HG03442 (cell line): ENCODE measurements around the gene TMEM151B.
A peak's percentile ranks its signal among the peaks of the same experiment; 100 is the strongest.
"Not testable (repeated sequence)": the region's sequence is repeated elsewhere in the genome, so short reads cannot be mapped to it uniquely, and the experiment has no call there.

Source experiments
- ATAC-seq: cut with Tn5 transposase; IDR thresholded peaks from one replicate; pipeline ENCODE4 v1.9.1; 2021; ENCODE audit warnings: mild to moderate bottlenecking, moderate library complexity; ENCODE audit not compliant: unreplicated experiment

TMEM151B gene

DNA sequence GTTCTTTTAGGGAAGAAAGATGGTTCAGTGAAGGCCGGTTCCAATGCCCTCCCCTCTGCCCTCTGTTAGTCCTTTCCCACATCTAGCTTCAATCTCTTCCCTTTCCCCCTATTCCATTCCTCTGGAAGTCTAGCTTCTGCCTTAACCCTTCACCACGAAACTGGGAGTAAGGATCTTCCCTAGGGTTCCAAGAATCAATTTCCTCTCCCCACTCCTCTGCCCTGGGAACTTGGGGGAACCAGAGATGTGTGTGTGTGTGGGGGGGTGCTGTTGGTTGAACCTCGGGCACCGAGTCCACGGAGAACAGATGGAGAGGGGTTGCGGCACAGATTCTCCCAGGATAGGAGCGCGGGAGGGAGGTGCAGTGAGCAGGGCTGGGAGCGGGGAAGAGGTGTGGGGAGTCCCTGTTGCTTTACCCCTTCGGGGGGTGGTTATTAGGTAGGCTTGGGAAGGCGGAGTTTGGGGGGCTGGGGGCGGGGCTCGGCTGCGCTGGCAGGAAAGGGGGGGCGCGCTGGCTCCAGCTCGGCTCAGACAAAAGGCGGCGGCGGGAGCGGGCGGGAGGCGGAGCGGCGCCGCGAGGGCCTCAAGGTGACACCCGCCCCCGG is at the start of gene TMEM151B:
TMEM151B (plus strand) TSS at position 530 of the 605 bp plus-strand sequence. CDS start 293 bp downstream, outside the sequence.
- no peak for ATAC-seq

DNA sequence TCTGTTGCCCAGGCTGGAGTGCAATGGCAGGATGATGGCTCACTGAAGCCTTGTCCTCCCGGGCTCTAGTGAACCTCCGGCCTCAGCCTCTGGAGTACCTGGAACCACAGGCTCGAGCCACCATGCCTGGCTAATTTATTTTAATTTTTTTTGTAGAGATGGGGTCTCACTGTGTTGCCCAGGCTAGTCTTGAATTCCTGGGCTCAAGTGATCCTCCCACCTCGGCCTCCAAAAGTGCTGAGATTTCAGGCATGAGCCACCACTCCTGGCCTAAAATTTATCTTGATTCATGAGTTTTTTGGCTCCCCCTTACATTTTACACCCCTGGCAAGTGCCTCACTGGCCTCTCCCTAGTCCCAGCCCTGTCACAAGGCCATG is 49.3 kb upstream of the TMEM151B start:
- no peak for ATAC-seq

DNA sequence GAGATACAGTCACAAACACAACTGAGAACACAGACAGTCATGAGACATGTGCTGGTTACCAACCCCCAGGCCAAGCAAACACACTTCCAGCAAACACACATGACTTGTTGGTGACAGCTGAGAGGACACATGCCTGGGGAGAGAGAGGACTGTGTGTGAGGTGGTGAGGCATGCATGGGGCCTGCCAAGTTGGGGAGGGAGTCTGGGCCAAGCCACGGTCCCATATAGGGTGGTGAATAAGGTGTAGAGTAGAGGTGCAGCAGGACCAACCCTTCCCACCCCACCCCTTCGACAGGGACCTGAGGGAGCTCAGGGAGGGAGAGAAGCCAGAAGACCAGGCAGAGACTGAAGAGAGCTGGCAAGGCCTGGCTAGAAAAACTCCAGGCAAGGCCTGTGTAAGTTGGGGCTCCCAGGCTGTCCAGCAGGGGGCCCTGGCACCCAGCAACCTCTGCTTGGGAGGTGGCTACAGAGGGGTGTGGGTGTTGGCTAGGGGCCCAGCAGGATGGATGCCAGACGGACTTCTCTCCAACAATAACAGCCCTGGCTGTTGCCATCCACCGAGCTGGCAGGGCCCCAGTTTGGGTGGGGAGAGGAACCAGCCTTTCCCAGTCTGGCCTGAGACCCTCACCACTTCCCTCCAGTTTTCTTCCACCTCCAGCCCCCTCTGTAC is 48.8 kb upstream of the TMEM151B start:
- ATAC-seq, result peak; percentile 39

DNA sequence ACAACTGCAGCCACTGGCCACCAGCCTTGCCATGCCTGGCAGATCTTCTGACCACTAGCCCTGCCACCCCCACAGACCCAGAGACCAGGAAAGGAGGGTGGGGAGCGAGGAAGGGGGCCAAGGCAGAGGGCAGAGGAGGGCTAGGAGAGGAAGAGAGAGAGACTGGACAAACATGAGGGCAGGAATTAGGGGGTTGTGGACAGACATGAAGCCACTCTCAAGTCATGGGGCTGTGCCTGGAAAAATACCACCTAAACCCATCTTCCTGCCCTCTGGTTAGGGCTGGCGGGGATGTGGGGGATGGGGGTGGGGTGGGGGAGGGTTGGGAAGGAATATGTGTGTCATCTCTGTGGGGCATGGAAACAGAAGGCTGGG is 48.3 kb upstream of the TMEM151B start:
- no peak for ATAC-seq

DNA sequence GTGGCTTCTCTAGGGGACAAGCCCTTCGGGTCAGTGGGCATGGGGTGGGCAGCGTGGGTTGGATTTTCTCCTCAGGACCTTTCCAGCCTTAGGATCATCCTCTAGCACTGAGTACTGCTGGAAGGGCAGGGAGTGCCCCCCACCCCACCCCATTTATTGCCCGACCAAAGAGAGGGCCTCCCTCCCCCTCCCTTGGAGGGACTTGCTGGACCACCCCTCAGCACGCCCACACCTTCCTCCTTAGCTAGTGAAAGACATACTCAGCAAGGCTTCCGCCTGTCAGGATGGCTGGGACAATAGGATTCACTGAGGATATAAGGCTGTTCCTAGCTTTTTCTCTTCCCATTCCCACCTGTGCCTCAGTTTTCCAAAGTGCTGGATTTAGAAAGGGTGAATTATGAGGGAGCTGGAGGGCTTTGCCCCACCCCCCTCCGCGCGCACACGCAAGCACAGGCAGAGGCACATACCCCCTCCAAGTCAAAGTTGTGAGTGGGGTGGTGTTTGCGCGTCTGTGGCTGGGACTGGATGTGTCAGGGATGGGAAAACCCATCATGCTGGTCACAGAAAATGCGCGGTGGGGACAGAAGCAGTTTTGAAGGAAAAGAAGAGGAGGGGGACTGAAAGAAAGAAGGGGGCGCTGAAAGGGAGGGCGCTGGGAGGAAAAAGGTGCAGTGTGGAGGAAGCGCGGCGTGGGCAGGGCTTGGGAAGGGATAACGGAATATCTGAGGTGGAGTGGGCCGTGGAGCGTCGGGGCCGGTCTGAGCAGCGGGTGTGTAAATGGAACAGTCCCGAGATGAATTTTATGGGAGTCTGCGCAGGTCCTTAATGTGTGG is 47.5 kb upstream of the TMEM151B start:
- no peak for ATAC-seq

DNA sequence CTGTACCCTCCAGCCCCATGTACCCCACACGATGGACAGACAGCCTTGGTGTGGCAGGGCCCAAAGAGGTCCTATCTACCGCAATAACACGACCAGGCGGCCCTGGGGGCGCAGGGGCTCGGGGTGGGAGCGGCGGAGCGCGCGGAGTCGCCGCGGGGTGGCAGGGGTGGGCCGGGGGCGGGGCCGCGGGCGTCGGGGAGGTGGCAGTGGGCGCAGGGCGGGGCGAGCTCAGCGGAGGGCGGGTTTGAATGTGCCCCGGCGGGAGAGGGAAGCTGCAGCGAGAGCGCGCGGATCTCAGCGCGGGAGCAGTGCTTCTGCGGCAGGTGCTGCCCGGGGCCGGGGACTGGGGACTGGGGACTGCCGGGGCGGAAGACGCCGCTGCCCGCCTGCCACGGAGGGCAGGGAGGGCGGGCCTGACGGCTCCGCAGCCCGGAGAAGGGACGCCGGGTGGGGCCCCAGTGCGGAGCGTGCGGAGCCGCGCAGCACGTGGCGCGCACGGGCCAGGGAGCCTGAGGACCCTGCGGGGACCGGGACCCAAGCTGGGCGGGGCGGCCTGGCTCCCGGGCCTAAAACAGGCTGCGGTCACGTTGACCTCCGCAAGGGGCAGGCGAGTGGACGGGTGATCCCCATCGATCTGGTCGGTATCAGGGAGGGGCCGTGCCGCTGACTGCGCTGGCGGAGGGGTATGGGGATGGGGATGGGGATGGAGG is 46.8 kb upstream of the TMEM151B start, which contains the start of gene SLC29A1:
SLC29A1 (plus strand) TSS at position 277 of the 710 bp plus-strand sequence. CDS start 3,719 bp downstream, outside the sequence.
- ATAC-seq, result peak; percentile 40

DNA sequence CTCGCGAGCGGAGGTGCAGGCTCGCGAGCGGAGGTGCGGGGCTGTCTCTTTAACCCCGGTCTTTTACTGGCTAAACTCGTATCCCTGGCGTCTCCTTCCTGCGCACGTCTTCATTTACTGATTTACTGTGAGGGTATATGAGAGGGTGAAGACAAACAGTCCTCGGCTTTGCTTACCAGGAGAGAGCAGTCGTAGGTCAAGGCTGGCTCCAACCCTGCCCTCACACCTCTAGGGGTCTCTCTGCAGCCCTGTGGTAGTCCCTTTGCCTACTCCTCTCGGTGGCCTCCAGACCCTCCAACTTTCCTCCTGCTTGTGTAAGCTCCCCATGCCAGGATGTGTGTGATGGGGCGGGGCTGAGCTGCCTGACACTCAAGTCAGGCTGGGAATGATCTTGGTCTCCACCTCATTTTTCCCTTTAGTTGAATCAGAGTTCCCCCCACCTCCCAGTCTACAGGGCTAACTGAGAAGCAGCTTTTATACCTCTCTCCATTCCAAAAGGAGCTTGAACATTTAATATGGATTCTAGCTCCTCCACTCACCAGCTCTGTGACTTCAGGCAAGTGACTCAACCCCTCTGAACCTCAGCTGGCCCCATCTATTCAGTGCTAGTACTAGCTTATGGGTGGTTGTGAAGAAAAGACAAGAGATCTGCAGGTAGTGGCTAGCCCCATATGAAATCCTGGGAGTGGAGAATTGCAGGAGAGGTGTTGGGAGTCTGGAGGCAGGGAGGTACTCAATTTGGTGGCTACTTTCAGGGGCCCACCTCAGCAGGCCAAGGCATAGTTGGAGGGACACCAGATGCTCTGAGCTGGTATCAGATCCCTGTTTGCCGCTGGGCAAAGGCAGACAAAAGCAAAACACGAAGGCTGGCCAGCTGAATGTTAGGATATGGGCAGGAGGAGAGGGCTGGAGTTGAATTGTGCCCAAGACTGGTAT is 46.0 kb upstream of the TMEM151B start:
- ATAC-seq, result no peak

DNA sequence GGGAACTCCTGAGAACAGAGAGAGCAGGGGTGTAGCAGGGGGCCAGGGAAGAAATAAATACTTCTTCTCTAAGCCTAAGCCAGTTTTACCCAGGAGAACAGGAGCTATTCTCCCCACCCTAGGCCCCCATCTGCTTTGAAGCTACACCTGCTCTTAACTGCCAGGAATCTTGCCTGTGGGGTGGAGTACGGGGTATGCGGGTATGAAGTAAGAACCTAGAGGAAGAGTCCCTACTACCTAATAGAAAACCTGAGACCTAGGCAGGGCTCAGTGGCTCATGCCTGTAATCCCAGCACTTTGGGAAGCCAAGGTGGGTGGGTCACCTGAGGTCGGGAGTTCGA is 45.3 kb upstream of the TMEM151B start:
- no peak for ATAC-seq

DNA sequence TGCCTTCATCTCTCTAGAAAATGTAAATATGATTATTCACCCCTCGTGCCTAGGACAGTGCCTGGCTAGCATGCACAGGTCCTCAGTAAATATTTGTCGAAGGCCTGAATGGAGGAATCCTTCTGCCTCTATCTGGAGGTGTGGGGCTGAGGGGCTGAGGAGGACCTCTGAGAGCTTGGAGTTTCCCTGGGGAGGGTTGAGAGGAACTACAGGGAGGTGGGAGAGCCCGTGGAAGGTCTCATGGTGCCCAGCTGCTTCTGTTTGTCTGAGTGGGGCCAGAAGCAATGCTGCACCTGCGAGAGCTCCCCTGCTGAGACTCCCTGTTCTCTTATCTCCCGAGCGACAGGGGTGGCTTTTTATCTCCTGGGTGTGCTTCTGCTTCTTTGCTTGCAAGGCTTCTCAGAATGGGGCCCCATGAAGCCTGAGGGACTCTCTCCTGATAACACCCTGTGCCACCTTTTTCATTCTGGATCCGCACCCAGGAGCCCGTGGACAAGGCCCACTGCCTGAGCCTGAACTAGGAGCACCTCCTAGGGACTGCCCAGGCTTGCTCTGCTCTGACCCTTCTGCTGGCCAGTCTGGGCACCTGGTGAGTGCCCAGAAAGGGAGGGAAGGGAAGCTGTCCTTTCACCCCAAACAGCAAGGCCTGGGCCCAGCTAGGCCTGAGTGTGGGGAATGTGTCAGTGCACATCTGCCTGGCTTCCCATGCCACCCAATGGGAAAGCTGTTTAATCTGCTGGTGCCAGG is 44.5 kb upstream of the TMEM151B start:
- ATAC-seq, result no peak

DNA sequence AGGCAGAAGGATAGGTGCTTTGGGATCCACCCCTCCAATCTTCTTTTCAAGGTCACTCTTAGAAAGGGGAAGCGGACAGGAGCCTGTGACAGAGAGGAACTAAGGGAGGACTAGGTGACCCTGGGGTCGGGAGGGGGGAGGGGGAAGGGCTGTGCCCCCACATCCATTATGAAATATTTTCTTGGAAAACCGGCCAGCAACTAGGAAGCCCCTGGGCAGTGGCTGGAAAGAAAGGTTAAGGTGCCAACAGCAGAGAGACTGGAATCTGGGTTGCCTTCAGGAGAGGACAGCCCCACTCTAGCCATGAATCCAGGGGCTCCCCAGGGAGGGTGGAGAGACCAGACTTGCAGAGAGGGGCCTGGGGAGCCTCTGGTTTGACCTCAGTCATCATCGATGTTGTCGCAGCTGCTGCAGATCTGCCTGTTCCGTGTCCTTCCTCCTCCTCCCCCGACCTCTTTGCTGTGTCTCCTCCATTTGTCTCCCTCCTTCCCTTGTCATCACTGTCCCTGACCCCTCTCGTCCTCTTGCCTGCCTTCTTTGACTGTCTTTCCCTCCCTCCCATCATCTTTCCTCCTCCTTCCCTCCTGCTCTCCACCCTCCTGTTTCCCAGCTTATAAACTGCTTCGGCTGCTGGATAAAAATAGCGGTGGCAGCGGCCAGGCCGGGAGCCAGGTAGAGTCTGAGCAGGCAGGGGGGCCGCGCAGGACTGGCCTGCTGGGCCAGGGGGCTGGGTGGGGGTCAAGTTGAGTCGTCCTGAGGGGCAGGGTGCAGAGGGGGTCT is 43.7 kb upstream of the TMEM151B start:
- ATAC-seq, result no peak

DNA sequence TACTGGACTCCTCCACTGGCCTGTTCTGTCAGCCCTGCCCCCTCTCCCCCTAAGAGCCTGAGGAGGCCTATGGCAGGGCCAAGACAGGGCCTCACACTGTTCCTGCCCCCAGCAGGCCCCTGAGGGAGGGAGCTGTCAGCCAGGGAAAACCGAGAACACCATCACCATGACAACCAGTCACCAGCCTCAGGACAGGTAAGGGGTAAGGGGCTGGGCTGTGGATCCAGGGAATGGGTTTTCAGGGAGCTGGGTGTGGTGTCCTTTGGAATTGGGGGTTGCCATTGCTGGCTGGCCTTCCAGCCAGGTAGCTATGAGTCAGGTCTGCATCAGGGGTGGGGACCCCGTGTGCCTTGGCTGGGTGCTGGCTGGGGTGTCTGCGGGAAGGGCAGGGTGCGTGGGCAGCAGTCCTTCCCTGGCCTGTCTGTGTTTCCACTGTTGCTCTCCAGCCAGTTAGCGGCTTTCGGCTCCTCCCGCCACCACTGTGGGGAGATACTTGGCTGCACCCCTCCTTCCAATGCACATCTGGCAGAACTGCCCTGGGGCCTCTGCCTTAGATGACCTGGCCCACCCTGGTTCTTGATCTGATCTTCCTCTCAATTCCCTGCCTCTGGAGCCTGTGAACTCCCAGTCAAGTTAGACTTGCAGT is 43.0 kb upstream of the TMEM151B start:
- ATAC-seq, result no peak

DNA sequence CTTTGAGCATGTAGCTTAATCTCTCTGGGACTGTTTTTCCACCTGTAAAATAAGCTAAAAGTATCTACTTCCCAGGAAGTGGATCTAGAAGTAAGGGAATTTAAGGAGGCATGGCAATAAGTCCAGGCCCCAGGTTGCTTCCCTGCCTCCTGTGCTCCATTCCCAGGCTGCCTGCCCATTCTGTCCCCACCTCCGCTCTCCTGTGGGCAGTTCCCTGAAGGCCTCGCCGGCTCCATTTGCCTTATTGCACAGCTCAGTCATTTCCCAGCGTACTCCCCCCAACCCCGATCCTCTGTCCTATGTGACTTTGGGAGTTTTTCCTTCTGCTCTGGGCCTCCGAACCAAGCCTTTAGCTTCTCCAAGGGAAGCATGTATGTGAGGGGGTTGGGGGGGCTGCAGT is 42.2 kb upstream of the TMEM151B start:
- no peak for ATAC-seq

DNA sequence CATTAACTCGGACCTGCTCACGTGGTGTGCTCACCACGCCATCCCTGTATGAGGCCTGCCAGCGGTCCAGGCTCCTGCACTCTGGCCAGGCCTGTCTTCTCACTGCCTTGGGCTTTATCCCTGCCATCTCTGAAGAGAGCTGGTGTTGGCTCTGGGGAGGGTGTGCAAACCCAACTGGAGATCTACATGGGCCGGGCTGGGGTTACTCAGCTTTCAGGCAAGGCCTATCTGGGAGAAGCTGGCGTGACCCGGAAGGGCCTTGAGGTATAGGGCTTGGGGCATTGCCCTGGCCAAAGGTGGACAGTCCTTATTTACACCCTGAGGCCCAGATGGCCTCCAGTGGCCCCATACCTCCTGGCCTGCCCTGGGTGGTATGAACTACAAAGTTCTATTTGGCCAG is 41.8 kb upstream of the TMEM151B start:
- ATAC-seq, result no peak

DNA sequence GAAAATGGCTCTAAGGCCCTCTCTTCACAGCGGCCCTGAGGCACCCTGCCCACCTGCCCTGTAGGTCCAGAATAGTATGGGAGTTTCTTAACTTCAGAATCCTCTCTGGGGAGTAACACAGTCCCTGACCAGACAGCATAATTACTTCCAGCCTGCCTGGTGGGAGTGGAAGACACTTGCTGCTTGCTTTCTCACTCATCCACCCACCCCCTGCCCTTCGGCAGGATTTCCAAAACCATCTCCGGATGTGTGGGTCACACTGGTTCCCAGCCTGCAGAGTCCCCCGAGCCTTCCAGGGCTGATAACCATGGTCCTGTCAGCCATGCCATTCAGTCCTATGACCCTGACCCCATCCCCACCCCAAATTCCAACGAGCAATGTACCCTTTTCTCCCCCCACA is 41.4 kb upstream of the TMEM151B start:
- ATAC-seq, result no peak

DNA sequence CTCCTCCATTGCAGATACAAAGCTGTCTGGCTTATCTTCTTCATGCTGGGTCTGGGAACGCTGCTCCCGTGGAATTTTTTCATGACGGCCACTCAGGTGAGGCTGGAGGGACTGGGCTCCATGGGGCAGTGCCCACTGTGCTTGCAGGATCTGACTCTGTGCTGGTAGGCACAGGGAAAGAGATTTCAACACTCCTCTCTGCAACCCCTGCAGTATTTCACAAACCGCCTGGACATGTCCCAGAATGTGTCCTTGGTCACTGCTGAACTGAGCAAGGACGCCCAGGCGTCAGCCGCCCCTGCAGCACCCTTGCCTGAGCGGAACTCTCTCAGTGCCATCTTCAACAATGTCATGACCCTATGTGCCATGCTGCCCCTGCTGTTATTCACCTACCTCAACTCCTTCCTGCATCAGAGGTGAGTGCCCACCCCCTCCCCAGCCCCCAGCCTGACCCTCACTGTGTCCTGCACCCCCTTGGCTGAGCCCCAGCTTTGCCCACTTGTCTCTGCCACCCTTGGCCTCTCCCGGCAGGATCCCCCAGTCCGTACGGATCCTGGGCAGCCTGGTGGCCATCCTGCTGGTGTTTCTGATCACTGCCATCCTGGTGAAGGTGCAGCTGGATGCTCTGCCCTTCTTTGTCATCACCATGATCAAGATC is 40.7 kb upstream of the TMEM151B start:
- no peak for ATAC-seq

DNA sequence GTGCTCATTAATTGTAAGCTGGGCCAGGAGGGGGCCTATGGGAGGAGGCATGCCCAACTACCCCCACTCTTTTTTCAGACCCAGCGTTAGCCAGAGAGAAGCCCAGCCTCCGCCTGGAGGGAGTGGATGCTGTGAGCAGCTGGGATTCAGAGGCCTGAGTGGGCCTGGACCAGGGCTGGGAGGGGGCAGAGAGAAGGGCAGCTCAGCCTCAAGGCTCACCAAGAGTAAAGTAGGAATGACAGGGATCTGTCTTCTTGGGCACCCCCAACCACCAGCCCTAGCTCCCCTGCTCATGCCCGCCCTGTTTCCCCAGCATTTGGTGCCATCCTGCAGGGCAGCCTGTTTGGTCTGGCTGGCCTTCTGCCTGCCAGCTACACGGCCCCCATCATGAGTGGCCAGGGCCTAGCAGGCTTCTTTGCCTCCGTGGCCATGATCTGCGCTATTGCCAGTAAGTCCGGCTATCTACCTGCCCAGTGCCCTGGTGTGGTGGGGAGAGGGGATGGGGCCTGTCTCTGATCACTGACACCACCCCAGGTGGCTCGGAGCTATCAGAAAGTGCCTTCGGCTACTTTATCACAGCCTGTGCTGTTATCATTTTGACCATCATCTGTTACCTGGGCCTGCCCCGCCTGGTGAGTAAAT is 40.1 kb upstream of the TMEM151B start:
- ATAC-seq, result no peak

DNA sequence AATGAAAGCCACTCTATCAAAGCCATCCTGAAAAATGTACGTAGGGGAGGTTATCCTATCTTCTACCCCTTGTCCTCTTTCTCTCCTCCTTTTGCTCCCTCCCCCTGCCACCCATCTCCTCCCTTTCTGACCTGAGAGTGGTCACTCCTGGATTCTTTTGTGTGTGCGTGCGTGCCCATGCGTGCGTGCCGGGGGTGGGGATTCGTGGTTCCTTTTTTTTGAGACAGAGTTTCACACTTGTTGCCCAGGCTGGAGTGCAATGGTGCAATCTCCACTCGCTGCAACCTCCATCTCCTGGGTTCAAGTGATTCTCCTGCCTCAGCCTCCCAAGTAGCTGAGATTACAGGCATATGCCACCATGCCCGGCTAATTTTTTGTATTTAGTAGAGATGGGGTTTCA is 38.8 kb upstream of the TMEM151B start:
- ATAC-seq, result not testable (repeated sequence)
